ENCODE results near the gene ZSWIM8.

DNA sequence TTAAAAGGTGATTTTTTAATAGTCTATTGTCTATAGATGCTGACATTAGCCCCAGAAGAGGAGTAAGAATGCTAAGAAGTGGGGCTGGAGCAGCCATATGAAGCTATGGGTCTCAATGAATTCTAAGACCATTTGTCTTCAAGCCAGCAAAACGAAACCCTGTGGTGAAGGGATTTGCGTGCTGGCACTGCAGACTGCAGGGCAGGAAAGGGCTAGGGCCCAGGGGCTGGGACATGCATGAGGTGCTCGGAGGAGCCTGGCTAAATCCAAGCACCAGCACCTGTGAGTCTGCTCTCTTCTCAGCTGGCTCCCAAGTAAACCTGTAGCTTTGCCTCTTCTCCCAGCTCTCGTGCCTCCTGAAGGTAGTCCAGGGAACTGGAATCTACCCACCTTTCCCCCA, 27.3 kb downstream of the ZSWIM8 start:
- TF ChIP-seq POLR2AphosphoS5 (IDR thresholded peaks at IDR 0.05; ENCODE audit: low read depth, low read length) (no peak), SIN3A (IDR thresholded peaks at IDR 0.05; ENCODE audit: borderline replicate concordance, insufficient read depth, low read length) (no peak), TAF1 (IDR thresholded peaks at IDR 0.05; ENCODE audit: borderline replicate concordance, insufficient read depth, low read length) (no peak), FOXP2 (optimal IDR thresholded peaks at IDR 0.05; ENCODE audit: borderline replicate concordance, extremely low read depth, extremely low read length, insufficient read depth) (no peak)
- TF ChIP-seq, protein P1, sequence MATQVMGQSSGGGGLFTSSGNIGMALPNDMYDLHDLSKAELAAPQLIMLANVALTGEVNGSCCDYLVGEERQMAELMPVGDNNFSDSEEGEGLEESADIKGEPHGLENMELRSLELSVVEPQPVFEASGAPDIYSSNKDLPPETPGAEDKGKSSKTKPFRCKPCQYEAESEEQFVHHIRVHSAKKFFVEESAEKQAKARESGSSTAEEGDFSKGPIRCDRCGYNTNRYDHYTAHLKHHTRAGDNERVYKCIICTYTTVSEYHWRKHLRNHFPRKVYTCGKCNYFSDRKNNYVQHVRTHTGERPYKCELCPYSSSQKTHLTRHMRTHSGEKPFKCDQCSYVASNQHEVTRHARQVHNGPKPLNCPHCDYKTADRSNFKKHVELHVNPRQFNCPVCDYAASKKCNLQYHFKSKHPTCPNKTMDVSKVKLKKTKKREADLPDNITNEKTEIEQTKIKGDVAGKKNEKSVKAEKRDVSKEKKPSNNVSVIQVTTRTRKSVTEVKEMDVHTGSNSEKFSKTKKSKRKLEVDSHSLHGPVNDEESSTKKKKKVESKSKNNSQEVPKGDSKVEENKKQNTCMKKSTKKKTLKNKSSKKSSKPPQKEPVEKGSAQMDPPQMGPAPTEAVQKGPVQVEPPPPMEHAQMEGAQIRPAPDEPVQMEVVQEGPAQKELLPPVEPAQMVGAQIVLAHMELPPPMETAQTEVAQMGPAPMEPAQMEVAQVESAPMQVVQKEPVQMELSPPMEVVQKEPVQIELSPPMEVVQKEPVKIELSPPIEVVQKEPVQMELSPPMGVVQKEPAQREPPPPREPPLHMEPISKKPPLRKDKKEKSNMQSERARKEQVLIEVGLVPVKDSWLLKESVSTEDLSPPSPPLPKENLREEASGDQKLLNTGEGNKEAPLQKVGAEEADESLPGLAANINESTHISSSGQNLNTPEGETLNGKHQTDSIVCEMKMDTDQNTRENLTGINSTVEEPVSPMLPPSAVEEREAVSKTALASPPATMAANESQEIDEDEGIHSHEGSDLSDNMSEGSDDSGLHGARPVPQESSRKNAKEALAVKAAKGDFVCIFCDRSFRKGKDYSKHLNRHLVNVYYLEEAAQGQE (IDR thresholded peaks at IDR 0.05; ENCODE audit: insufficient read depth in 1 of 2, low read depth in 2 of 2, low read length in 2 of 2) = no peak

All from PFSK-1 (cell line).